Measurements from ENCODE around the gene TLR6. TPM values are rescaled to one million over a fixed set of nuclear protein-coding genes. Genes with fewer than 3 reads are reported as not detected.
A peak's percentile ranks its signal among the peaks of the same experiment; 100 is the strongest.

Gene TLR6
- total and polyA plus RNA-seq, 10 of the 15 experiments (the other 5 are each of a cell fraction or from before 2014, with no cell fraction given): 1.1 to 49.4 (median 12.5) TPM

DNA sequence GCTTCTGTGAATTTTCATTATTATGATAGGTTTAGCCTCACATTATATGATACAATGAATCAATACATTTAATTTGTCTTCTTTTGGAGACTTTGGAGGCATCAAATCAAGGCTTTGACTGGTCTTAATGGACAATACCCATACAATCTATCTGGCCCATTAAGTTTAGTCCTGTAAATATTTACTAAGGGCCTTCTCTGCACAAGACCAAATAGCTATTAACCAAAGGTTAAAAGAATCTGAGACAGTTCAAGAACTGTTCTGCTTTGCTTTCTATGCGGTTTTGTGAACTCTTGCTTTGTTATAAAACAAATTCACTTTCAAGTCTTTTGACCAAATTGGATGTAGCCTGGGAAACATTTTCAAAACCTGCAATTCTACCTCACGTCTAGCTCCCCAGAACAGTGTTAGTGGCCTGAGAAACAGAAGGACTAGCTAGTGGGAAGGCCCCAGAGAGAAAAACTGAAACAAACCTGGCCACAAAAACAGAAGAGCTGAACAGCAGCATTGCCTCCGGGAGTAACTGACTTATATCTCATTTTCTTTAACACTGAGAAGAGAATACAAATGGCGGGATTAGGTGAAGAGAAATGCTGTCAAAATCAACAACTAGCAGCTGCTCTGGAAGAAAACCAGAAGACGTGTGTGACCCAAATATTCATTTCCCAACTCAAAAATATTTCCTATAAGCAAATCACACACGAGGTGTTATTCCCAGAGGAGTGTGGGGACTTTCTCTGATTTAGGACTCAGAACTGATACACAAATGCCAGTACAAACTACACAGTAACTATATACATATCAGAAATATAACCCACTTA lies 52.6 kb downstream of the TLR6 start (continued):
- TF ChIP-seq, protein P1, sequence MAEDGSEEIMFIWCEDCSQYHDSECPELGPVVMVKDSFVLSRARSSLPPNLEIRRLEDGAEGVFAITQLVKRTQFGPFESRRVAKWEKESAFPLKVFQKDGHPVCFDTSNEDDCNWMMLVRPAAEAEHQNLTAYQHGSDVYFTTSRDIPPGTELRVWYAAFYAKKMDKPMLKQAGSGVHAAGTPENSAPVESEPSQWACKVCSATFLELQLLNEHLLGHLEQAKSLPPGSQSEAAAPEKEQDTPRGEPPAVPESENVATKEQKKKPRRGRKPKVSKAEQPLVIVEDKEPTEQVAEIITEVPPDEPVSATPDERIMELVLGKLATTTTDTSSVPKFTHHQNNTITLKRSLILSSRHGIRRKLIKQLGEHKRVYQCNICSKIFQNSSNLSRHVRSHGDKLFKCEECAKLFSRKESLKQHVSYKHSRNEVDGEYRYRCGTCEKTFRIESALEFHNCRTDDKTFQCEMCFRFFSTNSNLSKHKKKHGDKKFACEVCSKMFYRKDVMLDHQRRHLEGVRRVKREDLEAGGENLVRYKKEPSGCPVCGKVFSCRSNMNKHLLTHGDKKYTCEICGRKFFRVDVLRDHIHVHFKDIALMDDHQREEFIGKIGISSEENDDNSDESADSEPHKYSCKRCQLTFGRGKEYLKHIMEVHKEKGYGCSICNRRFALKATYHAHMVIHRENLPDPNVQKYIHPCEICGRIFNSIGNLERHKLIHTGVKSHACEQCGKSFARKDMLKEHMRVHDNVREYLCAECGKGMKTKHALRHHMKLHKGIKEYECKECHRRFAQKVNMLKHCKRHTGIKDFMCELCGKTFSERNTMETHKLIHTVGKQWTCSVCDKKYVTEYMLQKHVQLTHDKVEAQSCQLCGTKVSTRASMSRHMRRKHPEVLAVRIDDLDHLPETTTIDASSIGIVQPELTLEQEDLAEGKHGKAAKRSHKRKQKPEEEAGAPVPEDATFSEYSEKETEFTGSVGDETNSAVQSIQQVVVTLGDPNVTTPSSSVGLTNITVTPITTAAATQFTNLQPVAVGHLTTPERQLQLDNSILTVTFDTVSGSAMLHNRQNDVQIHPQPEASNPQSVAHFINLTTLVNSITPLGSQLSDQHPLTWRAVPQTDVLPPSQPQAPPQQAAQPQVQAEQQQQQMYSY (CRISPR knock-in tag; IDR thresholded peaks at IDR 0.05): no peak
- TF ChIP-seq, protein P2, sequence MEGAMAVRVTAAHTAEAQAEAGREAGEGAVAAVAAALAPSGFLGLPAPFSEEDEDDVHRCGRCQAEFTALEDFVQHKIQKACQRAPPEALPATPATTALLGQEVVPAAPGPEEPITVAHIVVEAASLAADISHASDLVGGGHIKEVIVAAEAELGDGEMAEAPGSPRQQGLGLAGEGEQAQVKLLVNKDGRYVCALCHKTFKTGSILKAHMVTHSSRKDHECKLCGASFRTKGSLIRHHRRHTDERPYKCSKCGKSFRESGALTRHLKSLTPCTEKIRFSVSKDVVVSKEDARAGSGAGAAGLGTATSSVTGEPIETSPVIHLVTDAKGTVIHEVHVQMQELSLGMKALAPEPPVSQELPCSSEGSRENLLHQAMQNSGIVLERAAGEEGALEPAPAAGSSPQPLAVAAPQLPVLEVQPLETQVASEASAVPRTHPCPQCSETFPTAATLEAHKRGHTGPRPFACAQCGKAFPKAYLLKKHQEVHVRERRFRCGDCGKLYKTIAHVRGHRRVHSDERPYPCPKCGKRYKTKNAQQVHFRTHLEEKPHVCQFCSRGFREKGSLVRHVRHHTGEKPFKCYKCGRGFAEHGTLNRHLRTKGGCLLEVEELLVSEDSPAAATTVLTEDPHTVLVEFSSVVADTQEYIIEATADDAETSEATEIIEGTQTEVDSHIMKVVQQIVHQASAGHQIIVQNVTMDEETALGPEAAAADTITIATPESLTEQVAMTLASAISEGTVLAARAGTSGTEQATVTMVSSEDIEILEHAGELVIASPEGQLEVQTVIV (IDR thresholded peaks at IDR 0.05; ENCODE audit: borderline replicate concordance, partially characterized antibody): no peak
- TF ChIP-seq, protein P3, sequence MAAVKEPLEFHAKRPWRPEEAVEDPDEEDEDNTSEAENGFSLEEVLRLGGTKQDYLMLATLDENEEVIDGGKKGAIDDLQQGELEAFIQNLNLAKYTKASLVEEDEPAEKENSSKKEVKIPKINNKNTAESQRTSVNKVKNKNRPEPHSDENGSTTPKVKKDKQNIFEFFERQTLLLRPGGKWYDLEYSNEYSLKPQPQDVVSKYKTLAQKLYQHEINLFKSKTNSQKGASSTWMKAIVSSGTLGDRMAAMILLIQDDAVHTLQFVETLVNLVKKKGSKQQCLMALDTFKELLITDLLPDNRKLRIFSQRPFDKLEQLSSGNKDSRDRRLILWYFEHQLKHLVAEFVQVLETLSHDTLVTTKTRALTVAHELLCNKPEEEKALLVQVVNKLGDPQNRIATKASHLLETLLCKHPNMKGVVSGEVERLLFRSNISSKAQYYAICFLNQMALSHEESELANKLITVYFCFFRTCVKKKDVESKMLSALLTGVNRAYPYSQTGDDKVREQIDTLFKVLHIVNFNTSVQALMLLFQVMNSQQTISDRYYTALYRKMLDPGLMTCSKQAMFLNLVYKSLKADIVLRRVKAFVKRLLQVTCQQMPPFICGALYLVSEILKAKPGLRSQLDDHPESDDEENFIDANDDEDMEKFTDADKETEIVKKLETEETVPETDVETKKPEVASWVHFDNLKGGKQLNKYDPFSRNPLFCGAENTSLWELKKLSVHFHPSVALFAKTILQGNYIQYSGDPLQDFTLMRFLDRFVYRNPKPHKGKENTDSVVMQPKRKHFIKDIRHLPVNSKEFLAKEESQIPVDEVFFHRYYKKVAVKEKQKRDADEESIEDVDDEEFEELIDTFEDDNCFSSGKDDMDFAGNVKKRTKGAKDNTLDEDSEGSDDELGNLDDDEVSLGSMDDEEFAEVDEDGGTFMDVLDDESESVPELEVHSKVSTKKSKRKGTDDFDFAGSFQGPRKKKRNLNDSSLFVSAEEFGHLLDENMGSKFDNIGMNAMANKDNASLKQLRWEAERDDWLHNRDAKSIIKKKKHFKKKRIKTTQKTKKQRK (IDR thresholded peaks at IDR 0.05; ENCODE audit: low read depth, low read length): no peak
- TF ChIP-seq SUZ12 (IDR thresholded peaks at IDR 0.05; ENCODE audit: unreplicated experiment) (no peak), SMAD5 (IDR thresholded peaks at IDR 0.05; ENCODE audit: low read depth) (peak; percentile 22; the same call in 1 of the 2 replicates), RUNX3 (IDR thresholded peaks at IDR 0.05; ENCODE audit: low read length) (peak; percentile 90), SIN3A (IDR thresholded peaks at IDR 0.05; ENCODE audit: low read depth, low read length) (no peak), IRF4 (IDR thresholded peaks at IDR 0.05; ENCODE audit: low read depth, low read length) (peak; percentile 92), DPF2 (IDR thresholded peaks at IDR 0.05) (peak; percentile 63), YBX1 (IDR thresholded peaks at IDR 0.05) (peak; percentile 89), PAX5 (IDR thresholded peaks at IDR 0.05; ENCODE audit: borderline replicate concordance, low read depth, low read length) (peak; percentile 71), MXI1 (IDR thresholded peaks at IDR 0.05; ENCODE audit: low read depth, low read length) (peak; percentile 81), ZBTB40 (IDR thresholded peaks at IDR 0.05; ENCODE audit: borderline replicate concordance) (no peak), ZZZ3 (IDR thresholded peaks at IDR 0.05; ENCODE audit: control insufficient read depth, insufficient read length, low read depth) (no peak)
